SK-N-SH treated with all-trans-retinoic acid at 6 μM for 48 hours (cell line): ENCODE measurements around the gene PARP3.

ENCODE experiments used
- ATAC-seq: fragments of 200-7000 bp; cut with Tn5 transposase; 3 replicates; pipeline ENCODE4 v1.9.1; 2020; ENCODE audit warnings: mild to moderate bottlenecking, moderate library complexity
- BACH2 ChIP-seq: fragments of 250-450 bp; sonication (Bioruptor Pico); IDR thresholded peaks from 2 replicates; pipeline ENCODE4 v1.9.0; 2021; ENCODE audit warnings: mild to moderate bottlenecking, borderline replicate concordance
- CSDC2 ChIP-seq: fragments of 250-450 bp; sonication (Bioruptor Pico); IDR thresholded peaks from 2 replicates; pipeline ENCODE4 v1.5.0; 2020; ENCODE audit warnings: mild to moderate bottlenecking, moderate library complexity
- ESRRG ChIP-seq: fragments of 250-450 bp; sonication (Bioruptor Pico); IDR thresholded peaks from 2 replicates; pipeline ENCODE4 v1.6.1; 2021; ENCODE audit warnings: mild to moderate bottlenecking
- GLIS3 ChIP-seq: fragments of 250-450 bp; sonication (Bioruptor Pico); IDR thresholded peaks from 2 replicates; pipeline ENCODE4 v1.5.0; 2020; ENCODE audit warnings: mild to moderate bottlenecking, moderate library complexity
- ISL1 ChIP-seq: fragments of 250-450 bp; sonication (Bioruptor Pico); IDR thresholded peaks from 2 replicates; pipeline ENCODE4 v2.1.2; 2022; ENCODE audit warnings: mild to moderate bottlenecking, moderate library complexity
- PPARA ChIP-seq: fragments of 250-450 bp; sonication (Bioruptor Pico); IDR thresholded peaks from 2 replicates; pipeline ENCODE4 v1.5.0; 2020; ENCODE audit warnings: mild to moderate bottlenecking, borderline replicate concordance
- SNAI2 ChIP-seq: fragments of 250-450 bp; sonication (Bioruptor Pico); IDR thresholded peaks from 2 replicates; pipeline ENCODE4 v1.5.0; 2020; ENCODE audit warnings: mild to moderate bottlenecking, moderate library complexity
- TCF4 ChIP-seq: fragments of 250-450 bp; sonication (Bioruptor Pico); IDR thresholded peaks from 2 replicates; pipeline ENCODE4 v1.8.0; 2021; ENCODE audit warnings: mild to moderate bottlenecking, moderate library complexity, borderline replicate concordance
- TOX ChIP-seq: fragments of 250-450 bp; sonication (Bioruptor Pico); IDR thresholded peaks from 2 replicates; pipeline ENCODE4 v1.8.0; 2021; ENCODE audit warnings: mild to moderate bottlenecking, moderate library complexity, borderline replicate concordance
- ZFP3 ChIP-seq: fragments of 250-450 bp; sonication (Bioruptor Pico); IDR thresholded peaks from 2 replicates; pipeline ENCODE4 v1.5.0; 2020; ENCODE audit warnings: mild to moderate bottlenecking, moderate library complexity
- ZNF70 ChIP-seq: fragments of 450-650 bp; formaldehyde crosslinking; IDR thresholded peaks from 2 replicates; pipeline ENCODE4 v1.5.0; 2020; ENCODE audit warnings: mild to moderate bottlenecking, moderate library complexity
- TF ChIP-seq, protein P1 (sequence below): fragments of 250-450 bp; sonication (Bioruptor Pico); IDR thresholded peaks from 2 replicates; pipeline ENCODE4 v1.5.0; 2020; ENCODE audit warnings: mild to moderate bottlenecking, moderate library complexity
- TF ChIP-seq, protein P2 (sequence below): fragments of 250-450 bp; sonication (Bioruptor Pico); IDR thresholded peaks from 2 replicates; pipeline ENCODE4 v1.5.1; 2021; ENCODE audit warnings: mild to moderate bottlenecking, moderate library complexity
- TF ChIP-seq, protein P3 (sequence below): fragments of 250-450 bp; sonication (Bioruptor Pico); IDR thresholded peaks from 2 replicates; pipeline ENCODE4 v1.8.0; 2021; ENCODE audit warnings: low read depth, mild to moderate bottlenecking, moderate library complexity, borderline replicate concordance
- TF ChIP-seq, protein P4 (sequence below): fragments of 250-450 bp; sonication (Bioruptor Pico); IDR thresholded peaks from 2 replicates; pipeline ENCODE4 v1.8.0; 2020; ENCODE audit warnings: mild to moderate bottlenecking, moderate library complexity, borderline replicate concordance

Gene PARP3

GRCh38 chr3:51955893-51956770, 14.0 kb downstream of the PARP3 start (continued):
- TF ChIP-seq, protein P1, sequence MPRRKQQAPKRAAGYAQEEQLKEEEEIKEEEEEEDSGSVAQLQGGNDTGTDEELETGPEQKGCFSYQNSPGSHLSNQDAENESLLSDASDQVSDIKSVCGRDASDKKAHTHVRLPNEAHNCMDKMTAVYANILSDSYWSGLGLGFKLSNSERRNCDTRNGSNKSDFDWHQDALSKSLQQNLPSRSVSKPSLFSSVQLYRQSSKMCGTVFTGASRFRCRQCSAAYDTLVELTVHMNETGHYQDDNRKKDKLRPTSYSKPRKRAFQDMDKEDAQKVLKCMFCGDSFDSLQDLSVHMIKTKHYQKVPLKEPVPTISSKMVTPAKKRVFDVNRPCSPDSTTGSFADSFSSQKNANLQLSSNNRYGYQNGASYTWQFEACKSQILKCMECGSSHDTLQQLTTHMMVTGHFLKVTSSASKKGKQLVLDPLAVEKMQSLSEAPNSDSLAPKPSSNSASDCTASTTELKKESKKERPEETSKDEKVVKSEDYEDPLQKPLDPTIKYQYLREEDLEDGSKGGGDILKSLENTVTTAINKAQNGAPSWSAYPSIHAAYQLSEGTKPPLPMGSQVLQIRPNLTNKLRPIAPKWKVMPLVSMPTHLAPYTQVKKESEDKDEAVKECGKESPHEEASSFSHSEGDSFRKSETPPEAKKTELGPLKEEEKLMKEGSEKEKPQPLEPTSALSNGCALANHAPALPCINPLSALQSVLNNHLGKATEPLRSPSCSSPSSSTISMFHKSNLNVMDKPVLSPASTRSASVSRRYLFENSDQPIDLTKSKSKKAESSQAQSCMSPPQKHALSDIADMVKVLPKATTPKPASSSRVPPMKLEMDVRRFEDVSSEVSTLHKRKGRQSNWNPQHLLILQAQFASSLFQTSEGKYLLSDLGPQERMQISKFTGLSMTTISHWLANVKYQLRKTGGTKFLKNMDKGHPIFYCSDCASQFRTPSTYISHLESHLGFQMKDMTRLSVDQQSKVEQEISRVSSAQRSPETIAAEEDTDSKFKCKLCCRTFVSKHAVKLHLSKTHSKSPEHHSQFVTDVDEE: no peak
- no peak for TF ChIP-seq BACH2 (CRISPR knock-in tag)
- TF ChIP-seq PPARA: no peak
- no peak for TF ChIP-seq TOX
- TF ChIP-seq, protein P2, sequence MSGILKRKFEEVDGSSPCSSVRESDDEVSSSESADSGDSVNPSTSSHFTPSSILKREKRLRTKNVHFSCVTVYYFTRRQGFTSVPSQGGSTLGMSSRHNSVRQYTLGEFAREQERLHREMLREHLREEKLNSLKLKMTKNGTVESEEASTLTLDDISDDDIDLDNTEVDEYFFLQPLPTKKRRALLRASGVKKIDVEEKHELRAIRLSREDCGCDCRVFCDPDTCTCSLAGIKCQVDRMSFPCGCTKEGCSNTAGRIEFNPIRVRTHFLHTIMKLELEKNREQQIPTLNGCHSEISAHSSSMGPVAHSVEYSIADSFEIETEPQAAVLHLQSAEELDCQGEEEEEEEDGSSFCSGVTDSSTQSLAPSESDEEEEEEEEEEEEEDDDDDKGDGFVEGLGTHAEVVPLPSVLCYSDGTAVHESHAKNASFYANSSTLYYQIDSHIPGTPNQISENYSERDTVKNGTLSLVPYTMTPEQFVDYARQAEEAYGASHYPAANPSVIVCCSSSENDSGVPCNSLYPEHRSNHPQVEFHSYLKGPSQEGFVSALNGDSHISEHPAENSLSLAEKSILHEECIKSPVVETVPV (CRISPR knock-in tag): no peak
- TF ChIP-seq ESRRG (CRISPR knock-in tag): no peak
- no peak for TF ChIP-seq ISL1 (CRISPR knock-in tag)

DNA sequence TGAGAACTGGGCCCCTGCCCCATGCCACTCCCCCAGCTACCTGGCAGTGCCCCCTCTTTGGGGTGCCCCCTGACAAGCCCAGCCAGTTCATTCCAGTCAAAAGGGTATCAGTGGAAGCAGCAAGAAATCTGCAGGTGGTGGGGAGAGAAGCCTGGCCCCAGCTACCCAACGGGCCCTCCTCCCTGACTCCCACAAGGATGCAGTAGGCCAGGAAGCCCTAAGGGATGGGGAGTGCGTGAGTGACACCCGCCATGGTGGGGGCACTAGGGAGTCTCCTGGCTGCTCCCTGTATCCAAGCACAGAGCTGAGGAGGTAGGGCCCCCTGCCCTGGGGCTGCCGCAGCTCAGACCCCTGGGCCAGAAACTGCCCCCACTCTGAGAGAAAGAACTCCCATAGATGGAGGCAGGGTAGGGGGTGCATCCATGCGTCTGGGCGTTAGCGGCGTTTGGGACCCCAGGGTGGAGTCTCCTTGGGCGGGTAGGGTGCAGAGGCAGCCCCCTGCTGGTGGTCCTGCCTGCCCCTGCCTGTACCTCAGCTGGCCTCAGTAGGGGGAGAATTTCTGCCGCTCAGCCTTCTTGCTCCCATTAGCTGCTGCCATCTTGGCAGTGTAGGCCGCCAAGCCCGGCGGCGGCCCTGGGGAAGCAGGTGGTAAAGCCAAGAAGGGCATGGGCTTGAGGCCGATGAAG, 15.5 kb downstream of the PARP3 start:
- ATAC-seq: no peak
- TF ChIP-seq, protein P2 (CRISPR knock-in tag): no peak
- TF ChIP-seq ZFP3 (CRISPR knock-in tag): no peak
- TF ChIP-seq, protein P3, sequence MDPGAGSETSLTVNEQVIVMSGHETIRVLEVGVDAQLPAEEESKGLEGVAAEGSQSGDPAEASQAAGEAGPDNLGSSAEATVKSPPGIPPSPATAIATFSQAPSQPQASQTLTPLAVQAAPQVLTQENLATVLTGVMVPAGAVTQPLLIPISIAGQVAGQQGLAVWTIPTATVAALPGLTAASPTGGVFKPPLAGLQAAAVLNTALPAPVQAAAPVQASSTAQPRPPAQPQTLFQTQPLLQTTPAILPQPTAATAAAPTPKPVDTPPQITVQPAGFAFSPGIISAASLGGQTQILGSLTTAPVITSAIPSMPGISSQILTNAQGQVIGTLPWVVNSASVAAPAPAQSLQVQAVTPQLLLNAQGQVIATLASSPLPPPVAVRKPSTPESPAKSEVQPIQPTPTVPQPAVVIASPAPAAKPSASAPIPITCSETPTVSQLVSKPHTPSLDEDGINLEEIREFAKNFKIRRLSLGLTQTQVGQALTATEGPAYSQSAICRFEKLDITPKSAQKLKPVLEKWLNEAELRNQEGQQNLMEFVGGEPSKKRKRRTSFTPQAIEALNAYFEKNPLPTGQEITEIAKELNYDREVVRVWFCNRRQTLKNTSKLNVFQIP (CRISPR knock-in tag): no peak
- TF ChIP-seq, protein P1: no peak
- TF ChIP-seq GLIS3 (CRISPR knock-in tag): no peak
- no peak for TF ChIP-seq TCF4
- no peak for TF ChIP-seq ZNF70 (CRISPR knock-in tag)
- no peak for TF ChIP-seq TOX
- TF ChIP-seq SNAI2 (CRISPR knock-in tag): no peak
- no peak for TF ChIP-seq BACH2 (CRISPR knock-in tag)
- TF ChIP-seq, protein P4, sequence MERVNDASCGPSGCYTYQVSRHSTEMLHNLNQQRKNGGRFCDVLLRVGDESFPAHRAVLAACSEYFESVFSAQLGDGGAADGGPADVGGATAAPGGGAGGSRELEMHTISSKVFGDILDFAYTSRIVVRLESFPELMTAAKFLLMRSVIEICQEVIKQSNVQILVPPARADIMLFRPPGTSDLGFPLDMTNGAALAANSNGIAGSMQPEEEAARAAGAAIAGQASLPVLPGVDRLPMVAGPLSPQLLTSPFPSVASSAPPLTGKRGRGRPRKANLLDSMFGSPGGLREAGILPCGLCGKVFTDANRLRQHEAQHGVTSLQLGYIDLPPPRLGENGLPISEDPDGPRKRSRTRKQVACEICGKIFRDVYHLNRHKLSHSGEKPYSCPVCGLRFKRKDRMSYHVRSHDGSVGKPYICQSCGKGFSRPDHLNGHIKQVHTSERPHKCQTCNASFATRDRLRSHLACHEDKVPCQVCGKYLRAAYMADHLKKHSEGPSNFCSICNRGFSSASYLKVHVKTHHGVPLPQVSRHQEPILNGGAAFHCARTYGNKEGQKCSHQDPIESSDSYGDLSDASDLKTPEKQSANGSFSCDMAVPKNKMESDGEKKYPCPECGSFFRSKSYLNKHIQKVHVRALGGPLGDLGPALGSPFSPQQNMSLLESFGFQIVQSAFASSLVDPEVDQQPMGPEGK (CRISPR knock-in tag): no peak
- no peak for TF ChIP-seq CSDC2 (CRISPR knock-in tag)
